HEK293 (cell line): Measurements from ENCODE around the gene BATF3.
"Not testable (repeated sequence)": the region's sequence is repeated elsewhere in the genome, so short reads cannot be mapped to it uniquely, and the experiment has no call there.

Source experiments
- CTCF ChIA-PET: fragments of 350-600 bp; formaldehyde crosslinking; extraction: SDS; loops from one replicate; lab custom pipeline; 2021; ENCODE audit warnings: antibody characterized with exemption; lab: Yijun Ruan, JAX
- POLR2A ChIA-PET: fragments of 300-600 bp; formaldehyde crosslinking; extraction: SDS; loops from one replicate; lab custom pipeline; 2020; ENCODE audit warnings: antibody characterized with exemption, inconsistent platforms; lab: Yijun Ruan, JAX
- H3K27ac ChIP-seq: fragments of 200-500 bp; sonication (Bioruptor generic); 2 replicates; pipeline ENCODE4 v1.5.1; 2014; ENCODE audit warnings: low read depth, low read length, control low read depth, inconsistent platforms; ENCODE audit errors: extremely low read depth
- H3K36me3 ChIP-seq, 2 experiments: fragments of 200-500 bp in 1 of 2; sonication (Bioruptor generic) in 1 of 2; 1 replicate in 1 of 2; 2 replicates in 1 of 2; pipeline ENCODE4 v1.5.1; 2014 to 2017; ENCODE audit warnings: inconsistent platforms in 2 of 2, low read length in 2 of 2; ENCODE audit not compliant: control insufficient read depth in 2 of 2, insufficient read depth in 1 of 2
- H3K4me1 ChIP-seq: fragments of 200-500 bp; sonication (Bioruptor generic); 2 replicates; pipeline ENCODE4 v1.5.1; 2014; ENCODE audit warnings: mild to moderate bottlenecking, low read length, inconsistent platforms; ENCODE audit not compliant: control insufficient read depth, insufficient read depth
- H3K4me3 ChIP-seq: 2 replicates; pipeline ENCODE4 v1.5.1; 2011; ENCODE audit warnings: low read depth, mild to moderate bottlenecking, control low read depth, low read length, moderate library complexity
- H3K9me3 ChIP-seq: fragments of 200-500 bp; sonication (Bioruptor generic); 2 replicates; pipeline ENCODE4 v1.5.1; 2014; ENCODE audit warnings: low read depth, low read length, inconsistent platforms; ENCODE audit not compliant: control insufficient read depth, insufficient read depth
- ATF2 ChIP-seq: fragments of 450-650 bp; formaldehyde crosslinking; IDR thresholded peaks from 2 replicates; pipeline ENCODE4 v1.5.1; 2016; ENCODE audit warnings: missing biosample characterization, missing genetic modification characterization, low read depth
- BCL6B ChIP-seq: fragments of 450-650 bp; formaldehyde crosslinking; IDR thresholded peaks from 2 replicates; pipeline ENCODE4 v1.5.1; 2017; ENCODE audit warnings: missing biosample characterization, missing genetic modification characterization
- MEIS1 ChIP-seq: sonication (generic); formaldehyde crosslinking; IDR thresholded peaks from 2 replicates; pipeline ENCODE4 v1.8.1; 2022; ENCODE audit warnings: missing genetic modification reagents, mild to moderate bottlenecking, borderline replicate concordance
- SCRT1 ChIP-seq: fragments of 450-650 bp; formaldehyde crosslinking; IDR thresholded peaks from 2 replicates; pipeline ENCODE4 v1.5.1; 2016; ENCODE audit warnings: missing biosample characterization, missing genetic modification characterization, borderline replicate concordance
- ZNF10 ChIP-seq: fragments of 450-650 bp; formaldehyde crosslinking; IDR thresholded peaks from 2 replicates; pipeline ENCODE4 v1.5.1; 2017; ENCODE audit warnings: missing biosample characterization, missing genetic modification characterization
- ZNF132 ChIP-seq: fragments of 450-650 bp; formaldehyde crosslinking; IDR thresholded peaks from 2 replicates; pipeline ENCODE4 v1.5.1; 2017; ENCODE audit warnings: missing biosample characterization, missing genetic modification characterization, borderline replicate concordance
- ZNF174 ChIP-seq: fragments of 450-650 bp; formaldehyde crosslinking; IDR thresholded peaks from 2 replicates; pipeline ENCODE4 v1.5.0; 2017; ENCODE audit warnings: missing biosample characterization, mild to moderate bottlenecking, missing genetic modification characterization
- ZNF248 ChIP-seq: fragments of 450-650 bp; formaldehyde crosslinking; IDR thresholded peaks from 2 replicates; pipeline ENCODE4 v1.5.1; 2017; ENCODE audit warnings: missing biosample characterization, missing genetic modification characterization
- ZNF501 ChIP-seq: fragments of 450-650 bp; formaldehyde crosslinking; IDR thresholded peaks from 2 replicates; pipeline ENCODE4 v1.5.1; 2016; ENCODE audit warnings: missing biosample characterization, missing genetic modification characterization
- ZNF514 ChIP-seq: fragments of 450-650 bp; formaldehyde crosslinking; IDR thresholded peaks from 2 replicates; pipeline ENCODE4 v1.5.1; 2016; ENCODE audit warnings: missing biosample characterization, missing genetic modification characterization
- ZNF701 ChIP-seq: fragments of 450-650 bp; formaldehyde crosslinking; IDR thresholded peaks from 2 replicates; pipeline ENCODE4 v1.5.1; 2016; ENCODE audit warnings: missing biosample characterization, missing genetic modification characterization
- TF ChIP-seq, protein P1 (sequence below): fragments of 450-650 bp; formaldehyde crosslinking; IDR thresholded peaks from 2 replicates; pipeline ENCODE4 v1.5.1; 2016; ENCODE audit warnings: missing biosample characterization, missing genetic modification characterization, borderline replicate concordance
- TF ChIP-seq, protein P2 (sequence below): fragments of 450-650 bp; formaldehyde crosslinking; IDR thresholded peaks from 2 replicates; pipeline ENCODE4 v1.5.1; 2016; ENCODE audit warnings: missing biosample characterization, missing genetic modification characterization
- TF ChIP-seq, protein P3 (sequence below): fragments of 450-650 bp; formaldehyde crosslinking; IDR thresholded peaks from 2 replicates; pipeline ENCODE4 v1.5.1; 2016; ENCODE audit warnings: missing biosample characterization, missing genetic modification characterization
- TF ChIP-seq, protein P4 (sequence below): fragments of 450-650 bp; formaldehyde crosslinking; IDR thresholded peaks from 2 replicates; pipeline ENCODE4 v1.5.1; 2016; ENCODE audit warnings: missing biosample characterization, missing genetic modification characterization

The BATF3 gene

DNA sequence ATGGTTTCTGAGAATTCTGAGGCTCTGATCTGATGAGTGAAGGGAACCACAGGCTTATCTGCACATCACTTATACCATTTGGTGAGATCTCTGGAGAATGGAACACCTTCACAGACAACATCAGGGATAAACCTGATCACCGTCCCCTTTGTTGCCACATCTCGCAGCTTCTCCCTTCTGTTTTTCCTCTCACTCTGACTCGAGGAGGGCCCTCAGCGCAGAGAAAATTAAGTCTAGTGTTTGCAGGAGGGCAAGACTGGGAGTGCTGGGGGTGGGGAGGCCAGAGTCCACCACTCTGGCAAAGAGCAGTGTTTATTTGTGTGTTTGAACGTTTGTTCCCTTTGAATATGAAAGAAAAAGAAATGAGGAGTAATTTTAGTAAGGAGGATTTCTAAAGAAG is 29.0 kb upstream of the BATF3 start (continued):
- TF ChIP-seq ZNF501 (no peak), BCL6B (no peak), ZNF701 (tag by site-specific recombination) (no peak)
- TF ChIP-seq, protein P1, sequence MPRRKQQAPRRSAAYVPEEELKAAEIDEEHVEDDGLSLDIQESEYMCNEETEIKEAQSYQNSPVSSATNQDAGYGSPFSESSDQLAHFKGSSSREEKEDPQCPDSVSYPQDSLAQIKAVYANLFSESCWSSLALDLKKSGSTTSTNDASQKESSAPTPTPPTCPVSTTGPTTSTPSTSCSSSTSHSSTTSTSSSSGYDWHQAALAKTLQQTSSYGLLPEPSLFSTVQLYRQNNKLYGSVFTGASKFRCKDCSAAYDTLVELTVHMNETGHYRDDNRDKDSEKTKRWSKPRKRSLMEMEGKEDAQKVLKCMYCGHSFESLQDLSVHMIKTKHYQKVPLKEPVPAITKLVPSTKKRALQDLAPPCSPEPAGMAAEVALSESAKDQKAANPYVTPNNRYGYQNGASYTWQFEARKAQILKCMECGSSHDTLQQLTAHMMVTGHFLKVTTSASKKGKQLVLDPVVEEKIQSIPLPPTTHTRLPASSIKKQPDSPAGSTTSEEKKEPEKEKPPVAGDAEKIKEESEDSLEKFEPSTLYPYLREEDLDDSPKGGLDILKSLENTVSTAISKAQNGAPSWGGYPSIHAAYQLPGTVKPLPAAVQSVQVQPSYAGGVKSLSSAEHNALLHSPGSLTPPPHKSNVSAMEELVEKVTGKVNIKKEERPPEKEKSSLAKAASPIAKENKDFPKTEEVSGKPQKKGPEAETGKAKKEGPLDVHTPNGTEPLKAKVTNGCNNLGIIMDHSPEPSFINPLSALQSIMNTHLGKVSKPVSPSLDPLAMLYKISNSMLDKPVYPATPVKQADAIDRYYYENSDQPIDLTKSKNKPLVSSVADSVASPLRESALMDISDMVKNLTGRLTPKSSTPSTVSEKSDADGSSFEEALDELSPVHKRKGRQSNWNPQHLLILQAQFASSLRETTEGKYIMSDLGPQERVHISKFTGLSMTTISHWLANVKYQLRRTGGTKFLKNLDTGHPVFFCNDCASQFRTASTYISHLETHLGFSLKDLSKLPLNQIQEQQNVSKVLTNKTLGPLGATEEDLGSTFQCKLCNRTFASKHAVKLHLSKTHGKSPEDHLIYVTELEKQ (tag by site-specific recombination), result no peak
- TF ChIP-seq, all 188 proteins: peak for 0

DNA sequence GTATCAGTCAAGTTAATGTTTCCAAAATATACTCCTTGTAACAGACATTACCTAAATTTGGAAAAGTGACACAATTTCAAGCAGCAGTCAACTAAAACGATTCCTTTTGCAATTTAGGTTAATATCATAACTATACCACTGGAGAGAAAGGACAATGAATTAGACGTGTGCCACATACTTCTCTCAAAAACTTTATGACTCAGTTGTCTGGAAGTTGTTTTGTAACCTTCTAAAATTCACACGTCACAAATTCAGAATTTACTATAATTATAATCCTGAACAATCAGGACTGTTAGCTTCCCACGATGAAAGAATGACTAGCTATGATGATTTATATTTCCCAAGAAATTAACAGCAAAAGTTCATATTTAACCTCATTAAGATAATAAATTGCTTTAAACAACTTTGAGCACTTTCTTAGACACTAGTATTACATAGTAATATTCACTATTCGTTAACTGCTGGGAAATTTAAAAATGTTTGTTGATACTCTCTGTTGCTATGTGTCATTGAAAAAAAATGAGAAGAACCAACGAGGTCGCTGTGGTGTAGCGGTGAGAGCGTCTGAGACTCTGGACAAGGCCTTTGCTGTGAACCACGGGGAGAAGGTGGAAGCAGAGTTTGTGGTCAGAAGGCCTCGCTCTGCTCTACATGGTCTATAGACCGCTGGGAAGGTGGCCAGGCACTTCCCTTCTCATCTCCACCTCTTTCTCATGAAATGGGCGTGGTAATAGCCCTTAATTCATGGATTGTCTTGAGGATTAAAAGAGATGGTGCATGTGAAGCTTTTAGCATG is 27.9 kb upstream of the BATF3 start:
- H3K4me3 ChIP-seq, result no peak overlapping the region
- ChIA-PET CTCF (interaction anchor here (0.7 to 0.9 kb wide), 4 partner anchors 22 to 393 kb away, joined by 3 to 4 read pairs (median 3); no protein-coding TSS in a partner anchor), POLR2A (interaction anchor here (1.6 kb wide), 1 partner anchor 119 kb away, joined by 3 read pairs; the partner anchor contains the start of gene ATF3)
- H3K4me1 ChIP-seq, result no peaks in the 10 kb centered on the region
- peaks cover 0 to 2% of the 10 kb centered on the region in 2 experiments; a peak in 1 of 3 replicates for H3K36me3 ChIP-seq
- H3K27ac ChIP-seq, result no peak overlapping the region
- no peaks in the 10 kb centered on the region for H3K9me3 ChIP-seq
- TF ChIP-seq SCRT1, result no peak
- no peak for TF ChIP-seq ATF2 (tag by site-specific recombination)
- no peak for TF ChIP-seq ZNF10 (tag by site-specific recombination)
- no peak for TF ChIP-seq ZNF514 (tag by site-specific recombination)

DNA sequence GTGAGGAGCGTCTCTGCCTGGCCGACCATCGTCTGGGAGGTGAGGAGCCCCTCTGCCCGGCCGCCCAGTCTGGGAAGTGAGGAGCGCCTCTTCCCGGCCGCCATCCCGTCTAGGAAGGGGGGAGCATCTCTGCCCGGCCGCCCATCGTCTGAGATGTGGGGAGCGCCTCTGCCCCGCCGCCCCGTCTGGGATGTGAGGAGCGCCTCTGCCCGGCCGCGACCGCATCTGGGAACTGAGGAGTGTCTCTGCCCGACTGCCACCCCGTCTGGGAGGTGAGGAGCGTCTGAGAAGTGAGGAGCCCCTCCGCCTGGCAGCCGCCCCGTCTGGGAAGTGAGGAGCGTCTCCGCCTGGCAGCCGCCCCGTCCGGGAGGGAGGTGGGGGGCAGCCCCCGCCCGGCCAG is 25.0 kb upstream of the BATF3 start:
- H3K27ac ChIP-seq, H3K4me3 ChIP-seq, H3K4me1 ChIP-seq, H3K36me3 ChIP-seq, H3K9me3 ChIP-seq, POLR2A ChIA-PET: not testable (repeated sequence)
- CTCF ChIA-PET, result interaction anchor here (1.4 kb wide), 1 partner anchor 25 kb away, joined by 4 read pairs; no protein-coding TSS in a partner anchor

GRCh38 chr1:212722270-212722957 is 22.8 kb upstream of the BATF3 start:
- Histone ChIP-seq H3K4me3 (no peak overlapping the region), H3K9me3 (no peaks in the 10 kb centered on the region), H3K27ac (no peak overlapping the region), H3K4me1 (no peaks in the 10 kb centered on the region), H3K36me3 (no peaks in the 10 kb centered on the region)
- ChIA-PET POLR2A (no interaction called here), CTCF (interaction anchor here (0.7 to 2.6 kb wide), 3 partner anchors 28 to 94 kb away, joined by 4 to 12 read pairs (median 4); no protein-coding TSS in a partner anchor)
- TF ChIP-seq, protein P2, sequence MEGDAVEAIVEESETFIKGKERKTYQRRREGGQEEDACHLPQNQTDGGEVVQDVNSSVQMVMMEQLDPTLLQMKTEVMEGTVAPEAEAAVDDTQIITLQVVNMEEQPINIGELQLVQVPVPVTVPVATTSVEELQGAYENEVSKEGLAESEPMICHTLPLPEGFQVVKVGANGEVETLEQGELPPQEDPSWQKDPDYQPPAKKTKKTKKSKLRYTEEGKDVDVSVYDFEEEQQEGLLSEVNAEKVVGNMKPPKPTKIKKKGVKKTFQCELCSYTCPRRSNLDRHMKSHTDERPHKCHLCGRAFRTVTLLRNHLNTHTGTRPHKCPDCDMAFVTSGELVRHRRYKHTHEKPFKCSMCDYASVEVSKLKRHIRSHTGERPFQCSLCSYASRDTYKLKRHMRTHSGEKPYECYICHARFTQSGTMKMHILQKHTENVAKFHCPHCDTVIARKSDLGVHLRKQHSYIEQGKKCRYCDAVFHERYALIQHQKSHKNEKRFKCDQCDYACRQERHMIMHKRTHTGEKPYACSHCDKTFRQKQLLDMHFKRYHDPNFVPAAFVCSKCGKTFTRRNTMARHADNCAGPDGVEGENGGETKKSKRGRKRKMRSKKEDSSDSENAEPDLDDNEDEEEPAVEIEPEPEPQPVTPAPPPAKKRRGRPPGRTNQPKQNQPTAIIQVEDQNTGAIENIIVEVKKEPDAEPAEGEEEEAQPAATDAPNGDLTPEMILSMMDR (tag by site-specific recombination), result no peak
- TF ChIP-seq ZNF132 (tag by site-specific recombination) (no peak), MEIS1 (no peak), ZNF174 (tag by site-specific recombination) (no peak), ZNF248 (no peak)
- TF ChIP-seq, protein P3, sequence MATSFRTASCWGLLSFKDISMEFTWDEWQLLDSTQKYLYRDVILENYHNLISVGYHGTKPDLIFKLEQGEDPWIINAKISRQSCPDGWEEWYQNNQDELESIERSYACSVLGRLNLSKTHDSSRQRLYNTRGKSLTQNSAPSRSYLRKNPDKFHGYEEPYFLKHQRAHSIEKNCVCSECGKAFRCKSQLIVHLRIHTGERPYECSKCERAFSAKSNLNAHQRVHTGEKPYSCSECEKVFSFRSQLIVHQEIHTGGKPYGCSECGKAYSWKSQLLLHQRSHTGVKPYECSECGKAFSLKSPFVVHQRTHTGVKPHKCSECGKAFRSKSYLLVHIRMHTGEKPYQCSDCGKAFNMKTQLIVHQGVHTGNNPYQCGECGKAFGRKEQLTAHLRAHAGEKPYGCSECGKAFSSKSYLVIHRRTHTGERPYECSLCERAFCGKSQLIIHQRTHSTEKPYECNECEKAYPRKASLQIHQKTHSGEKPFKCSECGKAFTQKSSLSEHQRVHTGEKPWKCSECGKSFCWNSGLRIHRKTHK (tag by site-specific recombination), result no peak
- TF ChIP-seq, protein P4, sequence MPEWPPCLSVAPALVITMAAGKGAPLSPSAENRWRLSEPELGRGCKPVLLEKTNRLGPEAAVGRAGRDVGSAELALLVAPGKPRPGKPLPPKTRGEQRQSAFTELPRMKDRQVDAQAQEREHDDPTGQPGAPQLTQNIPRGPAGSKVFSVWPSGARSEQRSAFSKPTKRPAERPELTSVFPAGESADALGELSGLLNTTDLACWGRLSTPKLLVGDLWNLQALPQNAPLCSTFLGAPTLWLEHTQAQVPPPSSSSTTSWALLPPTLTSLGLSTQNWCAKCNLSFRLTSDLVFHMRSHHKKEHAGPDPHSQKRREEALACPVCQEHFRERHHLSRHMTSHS (tag by site-specific recombination), result no peak
